ENCODE measurements around the gene ERFL. TPM values are rescaled to one million over a fixed set of nuclear protein-coding genes. Genes with fewer than 3 reads are reported as not detected.

ERFL gene
- total and polyA plus RNA-seq, 2 of the 8 experiments (the other 6 are each of a cell fraction or from before 2014, with no cell fraction given): 0.12 TPM; not detected in 1

GRCh38 chr19:41911889-41912731 is 16.1 kb downstream of the ERFL start (continued):
- TF ChIP-seq CTBP2 (IDR thresholded peaks at IDR 0.05; ENCODE audit: borderline replicate concordance, insufficient read depth, insufficient read length, low read length): peak; percentile 15
- no peak for TF ChIP-seq PHF8 (conservative IDR thresholded peaks at IDR 0.05; ENCODE audit: low read depth, low read length)
- no peak for TF ChIP-seq NANOG (IDR thresholded peaks at IDR 0.05; ENCODE audit: insufficient read depth, low read depth, low read length, poor library complexity, severe bottlenecking)
- TF ChIP-seq, protein P1, sequence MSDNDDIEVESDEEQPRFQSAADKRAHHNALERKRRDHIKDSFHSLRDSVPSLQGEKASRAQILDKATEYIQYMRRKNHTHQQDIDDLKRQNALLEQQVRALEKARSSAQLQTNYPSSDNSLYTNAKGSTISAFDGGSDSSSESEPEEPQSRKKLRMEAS (IDR thresholded peaks at IDR 0.05): no peak
- no peak for TF ChIP-seq RFX5 (IDR thresholded peaks at IDR 0.05; ENCODE audit: borderline replicate concordance, low read depth, low read length)
- TF ChIP-seq ASH2L (IDR thresholded peaks at IDR 0.05; ENCODE audit: low read length): no peak
- no peak for TF ChIP-seq SP2 (IDR thresholded peaks at IDR 0.05; ENCODE audit: low read length)
- no peak for TF ChIP-seq FOSL1 (IDR thresholded peaks at IDR 0.05; ENCODE audit: insufficient read depth, low read depth, low read length)

All from H1 (cell line).